GM19351 (cell line): ENCODE data around the gene OSBPL10.

Experiments used
- ATAC-seq: cut with Tn5 transposase; IDR thresholded peaks from one replicate; pipeline ENCODE4 v1.9.1; 2021; ENCODE audit warnings: mild to moderate bottlenecking, moderate library complexity; ENCODE audit not compliant: unreplicated experiment

The OSBPL10 gene

DNA sequence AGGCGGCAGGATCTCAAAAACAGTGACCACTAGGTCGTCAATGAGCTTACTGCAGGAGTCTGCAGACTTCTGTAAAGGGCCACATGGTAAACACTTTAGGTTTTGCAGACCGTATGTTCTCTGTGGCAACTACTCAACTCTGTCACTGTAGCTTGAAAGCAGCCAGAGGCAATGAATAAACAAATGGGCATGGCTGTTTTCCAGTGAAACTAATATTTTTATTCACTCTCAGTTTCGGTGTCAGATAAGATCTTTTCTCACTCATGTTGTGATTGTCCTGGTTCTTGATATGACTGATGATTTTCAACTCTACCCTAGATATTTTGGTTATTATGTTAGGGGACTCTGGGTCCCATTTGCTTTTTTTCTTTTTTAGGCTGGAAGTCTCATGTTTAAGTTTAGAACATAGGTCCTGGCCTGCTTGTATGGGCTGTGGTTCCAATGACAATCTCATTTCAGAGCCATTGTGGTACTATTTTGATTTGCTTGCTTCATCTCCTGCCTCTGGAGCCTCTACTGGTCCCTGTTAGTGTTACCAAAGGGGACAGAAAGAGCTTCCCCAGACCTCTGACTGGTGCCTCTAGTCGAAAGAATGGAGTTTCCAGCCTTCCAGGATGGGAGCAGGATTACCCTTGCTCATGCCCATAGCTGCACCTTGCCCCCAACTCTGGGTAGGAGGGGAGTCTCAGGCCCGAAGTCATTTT, 226.3 kb downstream of the OSBPL10 start:
- peak; percentile 93 for ATAC-seq

GRCh38 chr3:31753050-31753425, 228.0 kb downstream of the OSBPL10 start:
- no peak for ATAC-seq

DNA sequence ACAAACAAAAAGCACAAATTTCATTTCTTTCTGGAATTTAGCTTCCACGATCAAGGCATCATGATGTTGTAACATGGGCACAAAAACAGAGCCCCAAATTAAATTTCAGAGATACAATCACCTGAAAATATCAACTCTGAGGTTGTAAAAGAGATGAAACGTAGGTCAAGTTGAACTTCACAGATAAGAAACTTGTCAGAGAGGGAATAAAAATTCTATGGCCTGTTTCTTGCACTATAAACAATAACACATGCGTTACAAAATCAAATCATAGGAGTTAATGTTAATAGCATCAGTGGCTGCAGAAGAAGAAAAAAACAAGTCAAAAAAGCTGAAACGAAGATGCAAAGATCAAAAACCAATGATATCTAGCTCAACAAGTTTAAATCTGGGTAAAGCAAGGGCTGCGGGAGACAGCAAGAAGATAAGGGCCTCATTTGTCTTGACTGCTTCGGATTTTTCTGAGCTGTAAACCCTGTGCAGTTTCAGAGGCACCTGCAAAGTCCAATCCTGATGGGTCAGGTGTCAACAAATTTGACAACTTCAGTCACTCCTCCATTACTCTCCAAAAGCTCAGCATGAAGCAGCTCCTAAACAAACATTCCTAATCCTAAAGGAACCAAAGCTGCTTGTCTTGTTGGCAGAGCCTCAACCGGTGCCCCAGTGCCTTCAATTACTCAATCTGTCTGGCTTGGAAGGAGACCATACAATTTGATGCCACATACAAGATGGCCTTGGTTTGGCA, 228.6 kb downstream of the OSBPL10 start:
- ATAC-seq = no peak

DNA sequence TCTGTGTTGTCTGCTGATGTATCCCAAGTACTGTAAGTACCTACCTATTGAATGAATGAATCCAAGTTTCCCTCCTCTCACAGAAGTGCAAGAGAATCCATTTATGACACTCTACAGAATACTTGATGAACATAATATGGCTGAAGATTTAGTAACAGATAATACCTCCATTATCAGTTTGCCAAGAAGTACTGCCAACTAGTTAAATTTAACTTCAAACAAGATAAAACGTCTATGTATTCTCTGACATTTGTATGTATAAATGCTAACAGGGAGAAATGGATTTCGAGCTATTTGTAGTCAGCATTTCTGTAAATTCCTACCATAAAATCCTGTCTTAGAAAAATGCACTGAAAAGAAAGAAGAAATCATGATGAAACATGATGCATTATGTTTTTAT, 230.7 kb downstream of the OSBPL10 start:
- ATAC-seq = no peak

GRCh38 chr3:31748933-31749295, 232.1 kb downstream of the OSBPL10 start:
- ATAC-seq = no peak

DNA sequence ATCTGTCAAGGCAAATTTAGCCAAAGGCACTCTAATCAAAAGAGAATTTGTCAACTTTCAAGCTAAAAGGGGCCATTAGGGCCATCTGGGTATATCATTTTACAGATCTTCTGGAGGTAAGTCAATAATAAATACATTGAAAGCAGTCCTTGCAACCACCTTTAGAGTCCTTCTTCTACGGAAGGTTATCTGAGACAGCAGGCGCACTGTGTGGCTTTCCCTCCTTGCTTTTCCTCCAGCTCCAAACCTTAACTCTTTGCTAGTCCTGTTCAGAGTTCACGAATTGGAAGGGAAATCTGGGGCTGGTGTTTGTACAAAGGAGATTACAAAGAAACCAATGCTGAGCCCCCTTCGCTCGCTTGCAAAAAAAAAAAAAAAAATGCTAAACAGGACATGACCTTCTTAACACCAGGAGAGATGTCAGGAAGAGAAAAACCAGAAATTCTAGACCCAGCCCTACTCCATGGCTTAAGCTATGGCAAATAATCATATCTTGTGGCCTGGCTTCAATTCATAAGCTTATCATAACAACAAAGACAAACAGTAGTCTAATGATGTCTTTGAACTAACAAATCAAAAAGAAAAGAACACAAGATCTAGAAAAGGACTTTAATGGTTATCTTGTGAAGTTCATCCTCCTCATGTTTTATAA, 232.7 kb downstream of the OSBPL10 start:
- no peak for ATAC-seq

DNA sequence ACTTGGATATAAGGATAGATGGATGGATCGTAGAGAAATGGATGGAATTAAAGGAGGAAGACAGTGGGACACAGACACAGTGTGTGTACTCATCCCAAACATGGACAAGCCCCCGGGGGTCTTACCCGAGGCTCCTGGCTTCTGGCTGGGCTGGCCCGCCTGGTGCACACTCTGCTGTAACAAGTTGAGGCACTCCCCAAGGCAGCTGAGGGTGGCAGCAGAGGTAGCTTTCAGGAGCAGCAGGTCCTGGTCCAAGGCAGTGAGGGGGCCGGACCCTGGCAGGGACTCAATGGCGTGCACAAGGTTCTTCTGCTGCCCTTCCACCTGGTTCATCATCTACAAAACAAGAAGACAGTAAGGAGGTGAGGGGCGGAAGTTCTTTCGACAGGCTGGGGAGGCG, 233.3 kb downstream of the OSBPL10 start:
- no peak for ATAC-seq

- no peak for ATAC-seq
Measured at GRCh38 chr3:31744913-31745312, 236.1 kb downstream of the OSBPL10 start.

DNA sequence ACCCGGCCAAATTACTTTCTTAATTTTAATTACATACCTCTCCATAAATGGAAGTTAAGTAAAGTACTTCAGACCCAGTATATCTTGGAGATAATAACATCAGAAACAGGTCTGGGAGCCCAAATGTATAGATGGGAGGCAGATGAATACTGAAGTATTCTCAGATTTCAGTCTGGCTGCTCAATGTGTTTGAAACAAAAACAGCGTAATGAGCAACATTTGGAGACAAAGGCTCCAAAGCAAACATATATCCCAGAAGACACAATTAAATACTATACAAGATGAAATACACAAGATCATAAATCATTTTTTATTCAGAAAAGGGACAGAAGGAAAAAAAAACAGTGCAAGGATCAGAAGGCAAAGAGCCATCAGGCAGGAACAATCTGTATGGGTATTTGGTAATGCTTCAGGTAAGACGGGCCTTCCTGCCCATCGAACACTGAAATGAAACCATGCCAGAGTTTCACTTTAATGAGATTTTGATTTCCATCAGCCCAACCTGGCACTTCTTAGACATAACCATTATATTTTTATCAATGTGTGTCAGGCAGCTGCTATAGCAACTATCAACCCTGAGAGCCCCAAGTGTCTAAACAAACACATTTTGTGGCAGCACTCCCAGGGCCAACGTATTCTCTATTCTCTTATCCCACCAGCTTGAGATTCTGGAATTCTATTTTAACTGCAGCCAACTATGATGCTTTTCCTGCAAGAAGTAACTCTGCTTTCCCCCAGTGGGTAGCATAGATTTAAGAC, 237.6 kb downstream of the OSBPL10 start:
- ATAC-seq = no peak

- no peak for ATAC-seq
Measured at GRCh38 chr3:31740397-31740796, 240.7 kb downstream of the OSBPL10 start.

DNA sequence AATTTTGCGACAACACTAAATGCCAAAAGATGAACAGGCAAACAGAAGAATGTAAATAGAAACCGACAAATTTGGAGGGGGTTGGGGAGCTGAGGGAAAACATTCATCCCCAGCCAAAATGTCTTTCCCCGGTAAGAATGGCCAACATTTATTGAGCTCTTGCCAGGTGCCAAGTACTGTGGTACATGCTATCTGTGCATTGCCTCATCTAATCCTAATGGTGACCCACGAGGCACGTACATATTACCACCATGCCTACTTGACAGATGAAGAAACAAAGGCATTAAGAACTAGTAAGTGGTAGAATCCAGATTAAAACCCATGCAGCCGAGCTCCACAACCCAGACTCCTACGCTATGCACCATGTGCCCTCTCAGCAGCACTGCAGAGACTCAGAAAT, 242.7 kb downstream of the OSBPL10 start:
- no peak for ATAC-seq

GRCh38 chr3:31735667-31736066, 245.4 kb downstream of the OSBPL10 start:
- no peak for ATAC-seq

- ATAC-seq = no peak
Measured at GRCh38 chr3:31733234-31733667, 247.8 kb downstream of the OSBPL10 start.

GRCh38 chr3:31732548-31732947, 248.5 kb downstream of the OSBPL10 start:
- no peak for ATAC-seq

- no peak for ATAC-seq
Measured at GRCh38 chr3:31729573-31729972, 251.5 kb downstream of the OSBPL10 start.

GRCh38 chr3:31729082-31729481, 252.0 kb downstream of the OSBPL10 start:
- no peak for ATAC-seq

- no peak for ATAC-seq
Measured at GRCh38 chr3:31728403-31728802, 252.7 kb downstream of the OSBPL10 start.

- no peak for ATAC-seq
Measured at GRCh38 chr3:31725976-31726375, 255.1 kb downstream of the OSBPL10 start.

- no peak for ATAC-seq
Measured at GRCh38 chr3:31725568-31725967, 255.5 kb downstream of the OSBPL10 start.

GRCh38 chr3:31724651-31725050, 256.4 kb downstream of the OSBPL10 start:
- peak; percentile 82 for ATAC-seq

DNA sequence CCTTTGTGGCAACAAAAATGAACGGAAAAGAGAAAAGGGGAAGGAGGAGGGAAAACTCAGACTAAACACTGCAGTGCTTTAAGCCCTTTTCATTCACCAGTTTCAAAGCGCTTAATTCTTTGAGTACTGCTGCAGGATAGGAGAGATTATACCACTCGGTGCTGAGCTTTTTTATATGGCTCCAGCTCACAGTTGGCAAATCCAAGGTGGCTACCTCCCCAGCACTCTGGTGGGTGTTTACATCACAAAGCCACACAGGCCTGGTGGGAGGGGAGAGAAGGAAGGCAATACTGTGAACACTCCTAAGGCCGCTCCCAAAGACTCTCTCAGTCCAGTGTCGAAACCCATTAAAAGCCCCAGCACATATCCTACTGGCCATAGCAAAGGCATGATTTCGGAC, 256.9 kb downstream of the OSBPL10 start:
- ATAC-seq = no peak
